IMR-90 (cell line): ENCODE data around the gene TRIM27.

Experiments used
- BHLHE40 ChIP-seq: fragments of 150-350 bp; IDR thresholded peaks from 2 replicates; pipeline ENCODE4 v1.6.1; 2016; ENCODE audit warnings: mild to moderate bottlenecking, low read depth, low read length
- CEBPB ChIP-seq: IDR thresholded peaks from 2 replicates; pipeline ENCODE4 v1.6.1; 2012; ENCODE audit warnings: low read depth, low read length, improper control_type of control experiment
- CHD1 ChIP-seq: IDR thresholded peaks from 2 replicates; pipeline ENCODE4 v1.6.1; 2012; ENCODE audit warnings: low read depth, low read length, improper control_type of control experiment
- FOS ChIP-seq: fragments of 150-350 bp; IDR thresholded peaks from 2 replicates; pipeline ENCODE4 v1.6.1; 2016; ENCODE audit warnings: low read depth, low read length
- MAZ ChIP-seq: IDR thresholded peaks from 2 replicates; pipeline ENCODE4 v1.6.1; 2012; ENCODE audit warnings: low read depth, mild to moderate bottlenecking, low read length, improper control_type of control experiment, moderate library complexity, borderline replicate concordance
- MXI1 ChIP-seq: IDR thresholded peaks from 2 replicates; pipeline ENCODE4 v1.6.1; 2012; ENCODE audit warnings: low read depth, mild to moderate bottlenecking, low read length, moderate library complexity, borderline replicate concordance
- NFE2L2 ChIP-seq: fragments of 150-350 bp; IDR thresholded peaks from 2 replicates; pipeline ENCODE4 v1.6.1; 2016; ENCODE audit warnings: low read depth, mild to moderate bottlenecking, low read length
- POLR2A ChIP-seq: IDR thresholded peaks from 2 replicates; pipeline ENCODE4 v1.6.1; 2012; ENCODE audit warnings: mild to moderate bottlenecking, low read depth, low read length
- RAD21 ChIP-seq: IDR thresholded peaks from 2 replicates; pipeline ENCODE4 v1.6.1; 2012; ENCODE audit warnings: low read length, improper control_type of control experiment
- RCOR1 ChIP-seq: IDR thresholded peaks from 2 replicates; pipeline ENCODE4 v1.6.1; 2012; ENCODE audit warnings: mild to moderate bottlenecking, low read length, improper control_type of control experiment; ENCODE audit not compliant: insufficient replicate concordance
- RFX5 ChIP-seq: IDR thresholded peaks from 2 replicates; pipeline ENCODE4 v1.8.0; 2012; ENCODE audit warnings: low read depth, mild to moderate bottlenecking, low read length, moderate library complexity
- USF2 ChIP-seq: fragments of 150-350 bp; IDR thresholded peaks from 2 replicates; pipeline ENCODE4 v1.6.1; 2017; ENCODE audit warnings: mild to moderate bottlenecking, antibody characterized with exemption, low read length, low read depth
- TF ChIP-seq, protein P1 (sequence below): conservative IDR thresholded peaks from 2 replicates; pipeline ENCODE4 v1.5.1; 2012; ENCODE audit warnings: mild to moderate bottlenecking, low read depth, low read length, improper control_type of control experiment
- TF ChIP-seq, protein P2 (sequence below): fragments of 150-350 bp; IDR thresholded peaks from 2 replicates; pipeline ENCODE4 v1.6.1; 2016; ENCODE audit warnings: low read depth, mild to moderate bottlenecking, low read length, moderate library complexity, borderline replicate concordance

DNA sequence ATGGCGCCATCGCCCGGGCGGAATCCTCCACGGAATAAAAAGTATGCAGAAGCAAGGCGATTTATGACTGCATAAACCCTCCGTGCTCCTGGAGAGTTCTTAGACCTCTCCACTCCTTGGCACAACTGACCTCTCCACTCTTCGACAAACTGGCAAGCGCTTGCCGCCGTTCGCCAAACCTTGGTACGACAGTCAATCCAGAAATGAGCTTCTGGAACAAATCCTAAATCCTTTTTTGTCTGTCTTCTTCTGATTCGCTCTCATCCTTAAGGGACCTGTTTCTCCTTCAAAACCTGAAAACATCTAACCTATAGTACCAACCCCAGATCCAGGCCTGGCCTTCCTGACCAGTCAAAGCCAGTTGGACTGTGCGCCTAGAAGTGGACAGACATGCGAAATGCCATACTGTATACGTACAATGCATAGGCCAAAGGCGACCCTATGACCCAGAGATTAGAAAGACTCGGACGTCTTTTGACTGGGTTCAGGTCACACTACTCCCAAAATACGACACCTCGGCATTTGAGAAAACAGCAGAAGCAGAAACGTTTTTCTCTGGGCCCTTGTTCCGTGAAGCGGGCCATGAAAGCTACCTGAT is 59.4 kb downstream of the TRIM27 start:
- TF ChIP-seq, protein P1, sequence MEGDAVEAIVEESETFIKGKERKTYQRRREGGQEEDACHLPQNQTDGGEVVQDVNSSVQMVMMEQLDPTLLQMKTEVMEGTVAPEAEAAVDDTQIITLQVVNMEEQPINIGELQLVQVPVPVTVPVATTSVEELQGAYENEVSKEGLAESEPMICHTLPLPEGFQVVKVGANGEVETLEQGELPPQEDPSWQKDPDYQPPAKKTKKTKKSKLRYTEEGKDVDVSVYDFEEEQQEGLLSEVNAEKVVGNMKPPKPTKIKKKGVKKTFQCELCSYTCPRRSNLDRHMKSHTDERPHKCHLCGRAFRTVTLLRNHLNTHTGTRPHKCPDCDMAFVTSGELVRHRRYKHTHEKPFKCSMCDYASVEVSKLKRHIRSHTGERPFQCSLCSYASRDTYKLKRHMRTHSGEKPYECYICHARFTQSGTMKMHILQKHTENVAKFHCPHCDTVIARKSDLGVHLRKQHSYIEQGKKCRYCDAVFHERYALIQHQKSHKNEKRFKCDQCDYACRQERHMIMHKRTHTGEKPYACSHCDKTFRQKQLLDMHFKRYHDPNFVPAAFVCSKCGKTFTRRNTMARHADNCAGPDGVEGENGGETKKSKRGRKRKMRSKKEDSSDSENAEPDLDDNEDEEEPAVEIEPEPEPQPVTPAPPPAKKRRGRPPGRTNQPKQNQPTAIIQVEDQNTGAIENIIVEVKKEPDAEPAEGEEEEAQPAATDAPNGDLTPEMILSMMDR, result no peak; the same call in 1 of the 2 replicates
- TF ChIP-seq BHLHE40, result no peak
- no peak for TF ChIP-seq CHD1
- no peak for TF ChIP-seq POLR2A
- TF ChIP-seq RAD21, result no peak
- no peak for TF ChIP-seq MAZ
- no peak for TF ChIP-seq USF2
- no peak for TF ChIP-seq RCOR1
- no peak for TF ChIP-seq FOS
- TF ChIP-seq, protein P2, sequence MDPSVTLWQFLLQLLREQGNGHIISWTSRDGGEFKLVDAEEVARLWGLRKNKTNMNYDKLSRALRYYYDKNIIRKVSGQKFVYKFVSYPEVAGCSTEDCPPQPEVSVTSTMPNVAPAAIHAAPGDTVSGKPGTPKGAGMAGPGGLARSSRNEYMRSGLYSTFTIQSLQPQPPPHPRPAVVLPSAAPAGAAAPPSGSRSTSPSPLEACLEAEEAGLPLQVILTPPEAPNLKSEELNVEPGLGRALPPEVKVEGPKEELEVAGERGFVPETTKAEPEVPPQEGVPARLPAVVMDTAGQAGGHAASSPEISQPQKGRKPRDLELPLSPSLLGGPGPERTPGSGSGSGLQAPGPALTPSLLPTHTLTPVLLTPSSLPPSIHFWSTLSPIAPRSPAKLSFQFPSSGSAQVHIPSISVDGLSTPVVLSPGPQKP, result no peak
- no peak for TF ChIP-seq NFE2L2
- no peak for TF ChIP-seq CEBPB
- no peak for TF ChIP-seq RFX5
- no peak for TF ChIP-seq MXI1
